Tibial artery (tissue), 4 donors: Measurements from ENCODE around the gene CELF1.

Source experiments
- DNase-seq, 2 donors: peaks; one replicate each; pipeline ENCODE4 v3.0.0-alpha.2; 2019
- H3K27ac ChIP-seq, 2 donors: fragments of 200-600 bp; sonication (generic) in 1 of 2; 1 replicate in 1 of 2; 2 replicates in 1 of 2; pipeline ENCODE4 v1.5.1; 2018 to 2019; ENCODE audit warnings: mild to moderate bottlenecking in 1 of 2
- H3K27me3 ChIP-seq, 2 donors: fragments of 200-600 bp; sonication (generic) in 1 of 2; one replicate each; pipeline versions ENCODE4 v1.5.1 to v1.6.0; 2016 to 2019
- H3K36me3 ChIP-seq, 3 donors: fragments of 200-600 bp; sonication (generic) in 2 of 3; one replicate each; pipeline ENCODE4 v1.5.1; 2016 to 2019; ENCODE audit warnings: mild to moderate bottlenecking in 2 of 3
- H3K4me1 ChIP-seq, 4 donors: fragments of 200-600 bp; sonication (generic) in 2 of 4; 1 replicate in 3 of 4; 2 replicates in 1 of 4; pipeline ENCODE4 v1.5.1; 2016 to 2019
- H3K4me3 ChIP-seq, 2 donors: fragments of 200-600 bp; sonication (generic) in 1 of 2; 1 replicate in 1 of 2; 2 replicates in 1 of 2; pipeline ENCODE4 v1.5.1; 2018 to 2019; ENCODE audit warnings: mild to moderate bottlenecking in 2 of 2
- H3K9me3 ChIP-seq, 3 donors: fragments of 200-600 bp; sonication (generic) in 1 of 3; one replicate each; pipeline ENCODE4 v1.5.1; 2016 to 2019
- intact Hi-C: fragments of 100-400 bp; cut with DNase I; formaldehyde crosslinking; loops from one replicate; pipeline ENCODE4 v1.15.0; 2023; ENCODE audit warnings: low total_unique reads
- TF ChIP-seq, protein P1 (sequence below), 2 experiments: fragments of 200-600 bp in 1 of 2; fragments of 450-650 bp in 1 of 2; IDR thresholded peaks; one replicate each; pipeline ENCODE4 v1.5.1; 2017 to 2019; ENCODE audit warnings: antibody characterized with exemption in 2 of 2, mild to moderate bottlenecking in 1 of 2, moderate library complexity in 1 of 2

CELF1 gene

DNA sequence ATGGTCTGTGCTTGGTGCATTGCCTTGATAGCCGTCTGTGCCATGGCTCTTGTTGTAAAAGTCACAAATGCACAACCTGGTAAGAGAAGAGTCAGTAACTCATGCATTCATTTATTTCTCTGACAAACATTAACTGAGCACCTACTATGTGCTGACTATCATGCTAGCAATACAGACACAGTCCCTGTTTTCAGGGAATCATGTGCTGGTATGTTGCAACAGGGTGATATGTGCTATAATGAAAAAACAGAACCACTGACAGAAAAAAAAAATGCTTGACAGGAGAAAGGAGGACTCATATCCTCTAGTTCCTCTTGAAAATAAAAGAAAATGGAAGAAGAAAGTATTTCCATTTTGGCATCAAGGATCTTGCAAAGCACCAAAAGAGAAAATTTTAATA lies 69.5 kb downstream of the CELF1 start:
- intact Hi-C loops = no loop called here

DNA sequence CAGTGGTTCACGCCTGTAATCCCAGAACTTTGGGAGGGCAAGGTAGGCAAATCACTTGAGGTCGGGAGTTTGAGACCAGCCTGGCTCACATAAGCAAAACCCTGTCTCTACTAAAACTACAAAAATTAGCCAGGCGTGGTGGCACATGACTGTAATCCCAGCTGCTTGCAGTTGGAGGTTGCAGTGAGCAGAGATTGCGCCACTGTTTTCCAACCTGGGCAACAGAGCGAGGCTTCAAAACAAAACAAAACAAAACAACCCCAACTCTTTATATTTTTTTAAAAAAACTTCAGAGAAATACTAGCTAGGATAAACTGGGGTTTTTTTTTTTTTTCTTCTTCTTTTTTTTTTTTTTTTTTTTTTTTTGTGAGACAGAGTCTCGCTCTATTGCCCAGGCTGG lies 72.2 kb downstream of the CELF1 start:
- peaks cover 0 to 16% (median 3%) of the 10 kb centered on the region in 4 donors for H3K4me1 ChIP-seq
- intact Hi-C loops = no loop called here
- H3K36me3 ChIP-seq = peaks cover 87 to 99% (median 94%) of the 10 kb centered on the region in 3 donors

More for the DNA sequence above, 69.5 kb downstream of the CELF1 start:
- Histone ChIP-seq H3K36me3 (peaks cover 78 to 98% (median 87%) of the 10 kb centered on the region in 3 donors), H3K4me1 (peaks cover 0 to 10% (median 3%) of the 10 kb centered on the region in 4 donors), H3K4me3 (no peak overlapping the region), H3K9me3 (no peaks in the 10 kb centered on the region), H3K27ac (no peak overlapping the region), H3K27me3 (no peaks in the 10 kb centered on the region)
- DNase-seq = no peak
- TF ChIP-seq, protein P1, sequence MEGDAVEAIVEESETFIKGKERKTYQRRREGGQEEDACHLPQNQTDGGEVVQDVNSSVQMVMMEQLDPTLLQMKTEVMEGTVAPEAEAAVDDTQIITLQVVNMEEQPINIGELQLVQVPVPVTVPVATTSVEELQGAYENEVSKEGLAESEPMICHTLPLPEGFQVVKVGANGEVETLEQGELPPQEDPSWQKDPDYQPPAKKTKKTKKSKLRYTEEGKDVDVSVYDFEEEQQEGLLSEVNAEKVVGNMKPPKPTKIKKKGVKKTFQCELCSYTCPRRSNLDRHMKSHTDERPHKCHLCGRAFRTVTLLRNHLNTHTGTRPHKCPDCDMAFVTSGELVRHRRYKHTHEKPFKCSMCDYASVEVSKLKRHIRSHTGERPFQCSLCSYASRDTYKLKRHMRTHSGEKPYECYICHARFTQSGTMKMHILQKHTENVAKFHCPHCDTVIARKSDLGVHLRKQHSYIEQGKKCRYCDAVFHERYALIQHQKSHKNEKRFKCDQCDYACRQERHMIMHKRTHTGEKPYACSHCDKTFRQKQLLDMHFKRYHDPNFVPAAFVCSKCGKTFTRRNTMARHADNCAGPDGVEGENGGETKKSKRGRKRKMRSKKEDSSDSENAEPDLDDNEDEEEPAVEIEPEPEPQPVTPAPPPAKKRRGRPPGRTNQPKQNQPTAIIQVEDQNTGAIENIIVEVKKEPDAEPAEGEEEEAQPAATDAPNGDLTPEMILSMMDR (IDR thresholded peaks at IDR 0.05) = no peak

DNA sequence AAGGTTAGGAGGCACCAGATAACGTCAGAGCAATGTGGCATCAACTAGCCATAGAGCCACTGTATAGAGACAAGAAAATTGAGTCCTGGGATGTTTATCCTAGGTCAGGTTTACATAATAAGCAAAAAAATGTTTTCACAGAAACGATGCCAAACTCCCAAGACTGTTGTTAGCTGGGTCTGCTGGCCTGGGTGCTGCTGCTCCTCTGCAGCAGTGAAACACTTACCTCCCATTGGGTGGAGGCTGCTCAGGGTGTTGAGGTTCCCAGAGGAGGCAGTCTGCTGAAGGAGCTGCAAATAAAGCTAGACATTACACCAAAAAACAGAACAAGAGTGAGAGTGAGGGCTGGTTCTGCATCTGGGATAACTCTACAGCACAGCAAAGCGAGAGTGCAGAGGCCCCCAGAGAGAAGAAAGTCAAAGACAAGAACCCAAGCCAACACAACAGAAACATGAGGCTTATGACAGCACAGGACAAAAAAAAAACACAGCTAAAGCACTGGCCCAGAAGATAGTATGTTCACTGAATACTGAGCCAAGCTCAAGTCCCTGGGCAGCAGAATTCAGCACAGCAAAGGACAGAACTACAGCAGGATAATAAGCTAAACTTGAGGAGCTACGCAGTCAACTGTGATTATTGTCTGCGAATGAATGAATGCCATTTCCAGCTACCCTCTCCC lies 74.1 kb downstream of the CELF1 start:
- H3K27ac ChIP-seq = no peak overlapping the region
- TF ChIP-seq, protein P1 (IDR thresholded peaks at IDR 0.05) = no peak
- peaks cover 88 to 99% (median 94%) of the 10 kb centered on the region in 3 donors for H3K36me3 ChIP-seq
- intact Hi-C loops = no loop called here
- peaks cover 0 to 16% (median 3%) of the 10 kb centered on the region in 4 donors for H3K4me1 ChIP-seq
- H3K4me3 ChIP-seq = no peak overlapping the region
- DNase-seq = no peak
- no peaks in the 10 kb centered on the region for H3K27me3 ChIP-seq
- H3K9me3 ChIP-seq = no peaks in the 10 kb centered on the region

More for the DNA sequence above, 72.2 kb downstream of the CELF1 start:
- no peak overlapping the region for H3K4me3 ChIP-seq
- no peak for DNase-seq
- no peaks in the 10 kb centered on the region for H3K27me3 ChIP-seq
- H3K9me3 ChIP-seq = no peaks in the 10 kb centered on the region
- no peak overlapping the region for H3K27ac ChIP-seq
- TF ChIP-seq, protein P1 (IDR thresholded peaks at IDR 0.05) = no peak

DNA sequence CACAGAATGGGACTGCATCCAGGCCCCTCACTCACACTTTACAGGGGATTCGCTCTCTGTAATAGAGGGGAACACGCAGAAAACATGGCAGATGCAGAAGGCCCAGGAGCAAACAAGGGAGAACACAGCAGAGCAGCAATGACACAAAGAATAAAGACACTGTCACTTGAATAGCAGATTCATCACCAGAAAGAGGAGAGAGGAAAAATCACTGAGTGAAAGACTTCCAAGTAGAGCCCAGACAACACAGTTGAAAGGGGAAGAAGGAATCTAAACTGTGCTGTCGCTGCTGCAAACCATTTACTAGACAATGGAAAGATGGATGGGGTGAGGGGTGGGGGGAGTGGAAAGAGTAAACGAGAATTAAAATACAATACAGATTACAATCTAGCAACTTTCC lies 75.2 kb downstream of the CELF1 start:
- H3K4me3 ChIP-seq = no peak overlapping the region
- intact Hi-C loops = no loop called here
- H3K9me3 ChIP-seq = no peaks in the 10 kb centered on the region
- no peak for DNase-seq
- TF ChIP-seq, protein P1 (IDR thresholded peaks at IDR 0.05) = no peak
- peaks cover 0 to 16% (median 3%) of the 10 kb centered on the region in 4 donors for H3K4me1 ChIP-seq
- H3K27ac ChIP-seq = no peak overlapping the region
- H3K36me3 ChIP-seq = peaks cover 88 to 99% (median 94%) of the 10 kb centered on the region in 3 donors
- no peaks in the 10 kb centered on the region for H3K27me3 ChIP-seq

DNA sequence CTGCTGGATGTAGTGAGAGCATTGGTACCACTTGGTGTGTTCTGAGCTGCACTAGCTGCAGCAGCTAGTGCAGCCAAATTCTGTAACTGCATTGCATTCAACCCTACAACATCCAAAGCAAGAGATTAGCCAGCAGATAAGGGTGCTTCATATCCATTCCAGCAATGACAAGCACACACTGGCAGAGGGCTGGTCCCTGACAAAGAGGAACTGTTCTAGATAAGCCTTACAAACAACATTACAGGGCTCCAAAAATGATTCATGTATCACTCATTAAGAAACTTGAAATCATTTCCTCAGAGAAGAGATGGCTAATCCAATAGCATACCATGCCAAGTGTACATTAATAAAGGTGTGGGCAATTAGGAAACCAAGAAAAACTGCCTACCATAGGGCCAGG lies 75.6 kb downstream of the CELF1 start:
- Histone ChIP-seq H3K27ac (no peak overlapping the region), H3K9me3 (no peaks in the 10 kb centered on the region), H3K4me3 (no peak overlapping the region), H3K36me3 (peaks cover 88 to 99% (median 94%) of the 10 kb centered on the region in 3 donors), H3K27me3 (no peaks in the 10 kb centered on the region), H3K4me1 (peaks cover 0 to 16% (median 3%) of the 10 kb centered on the region in 4 donors)
- intact Hi-C loops = no loop called here
- DNase-seq = no peak
- TF ChIP-seq, protein P1 (IDR thresholded peaks at IDR 0.05) = no peak
